ENCODE measurements around the gene APOB. TPM values are rescaled to one million over a fixed set of nuclear protein-coding genes. Genes with fewer than 3 reads are reported as not detected.

Gene APOB
- total RNA-seq, 1 experiment from 2014 or later = 1.5 TPM

DNA sequence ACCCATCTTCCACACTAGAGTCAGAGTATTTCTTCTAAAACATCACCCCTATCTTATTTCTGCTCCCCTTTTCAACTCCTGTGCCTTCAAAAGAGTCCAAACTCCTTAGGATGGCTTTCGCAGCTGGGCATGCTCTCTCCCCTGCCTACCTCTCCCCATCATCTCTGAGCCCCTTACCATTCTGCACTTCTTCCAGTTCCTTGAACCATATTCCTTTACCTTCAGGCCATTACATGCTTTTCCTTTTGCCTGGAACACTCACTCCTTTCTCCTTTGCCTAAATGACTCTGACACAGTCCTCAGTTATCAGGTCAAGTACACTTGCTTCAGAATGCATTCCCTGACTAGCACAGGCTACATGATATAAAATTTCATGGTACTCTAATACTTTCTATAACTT, 22.4 kb downstream of the APOB start (continued):
- TF ChIP-seq ZSCAN18 (CRISPR knock-in tag; IDR thresholded peaks at IDR 0.05) = no peak
- TF ChIP-seq ZNF416 (CRISPR knock-in tag; IDR thresholded peaks at IDR 0.05) = no peak
- no peak for TF ChIP-seq ZNF317 (CRISPR knock-in tag; IDR thresholded peaks at IDR 0.05; ENCODE audit: borderline replicate concordance, low read depth)
- TF ChIP-seq EMX1 (CRISPR knock-in tag; IDR thresholded peaks at IDR 0.05) = no peak
- TF ChIP-seq ZNF138 (CRISPR knock-in tag; conservative IDR thresholded peaks at IDR 0.05) = no peak
- TF ChIP-seq, protein P1, sequence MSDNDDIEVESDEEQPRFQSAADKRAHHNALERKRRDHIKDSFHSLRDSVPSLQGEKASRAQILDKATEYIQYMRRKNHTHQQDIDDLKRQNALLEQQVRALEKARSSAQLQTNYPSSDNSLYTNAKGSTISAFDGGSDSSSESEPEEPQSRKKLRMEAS (CRISPR knock-in tag; IDR thresholded peaks at IDR 0.05) = no peak

- peaks cover 14% of the 10 kb centered on the region for H3K9me3 Mint-ChIP-seq
- no peak overlapping the region for H3K4me3 Mint-ChIP-seq
- peaks cover 3% of the 10 kb centered on the region for H3K36me3 Mint-ChIP-seq
- CTCF ChIA-PET = interaction anchor here (1.1 kb wide), 1 partner anchor 359 kb away, joined by 3 read pairs; no protein-coding TSS in a partner anchor
- TF ChIP-seq, protein P2, sequence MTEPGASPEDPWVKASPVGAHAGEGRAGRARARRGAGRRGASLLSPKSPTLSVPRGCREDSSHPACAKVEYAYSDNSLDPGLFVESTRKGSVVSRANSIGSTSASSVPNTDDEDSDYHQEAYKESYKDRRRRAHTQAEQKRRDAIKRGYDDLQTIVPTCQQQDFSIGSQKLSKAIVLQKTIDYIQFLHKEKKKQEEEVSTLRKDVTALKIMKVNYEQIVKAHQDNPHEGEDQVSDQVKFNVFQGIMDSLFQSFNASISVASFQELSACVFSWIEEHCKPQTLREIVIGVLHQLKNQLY (CRISPR knock-in tag; IDR thresholded peaks at IDR 0.05) = no peak
- peak; percentile 2; the same call in 1 of the 2 replicates for TF ChIP-seq GABPB1 (CRISPR knock-in tag; IDR thresholded peaks at IDR 0.05)
- ATAC-seq = no peak
- no peaks in the 10 kb centered on the region for H3K27me3 Mint-ChIP-seq (ENCODE audit: low read depth)
- H3K4me1 Mint-ChIP-seq = peaks cover 5% of the 10 kb centered on the region
- POLR2A ChIA-PET = no interaction called here
- DNase-seq (ENCODE audit: low spot score) = no peak
- no peak overlapping the region for H3K27ac Mint-ChIP-seq
Measured at GRCh38 chr2:21020668-21021288, 23.1 kb downstream of the APOB start.

DNA sequence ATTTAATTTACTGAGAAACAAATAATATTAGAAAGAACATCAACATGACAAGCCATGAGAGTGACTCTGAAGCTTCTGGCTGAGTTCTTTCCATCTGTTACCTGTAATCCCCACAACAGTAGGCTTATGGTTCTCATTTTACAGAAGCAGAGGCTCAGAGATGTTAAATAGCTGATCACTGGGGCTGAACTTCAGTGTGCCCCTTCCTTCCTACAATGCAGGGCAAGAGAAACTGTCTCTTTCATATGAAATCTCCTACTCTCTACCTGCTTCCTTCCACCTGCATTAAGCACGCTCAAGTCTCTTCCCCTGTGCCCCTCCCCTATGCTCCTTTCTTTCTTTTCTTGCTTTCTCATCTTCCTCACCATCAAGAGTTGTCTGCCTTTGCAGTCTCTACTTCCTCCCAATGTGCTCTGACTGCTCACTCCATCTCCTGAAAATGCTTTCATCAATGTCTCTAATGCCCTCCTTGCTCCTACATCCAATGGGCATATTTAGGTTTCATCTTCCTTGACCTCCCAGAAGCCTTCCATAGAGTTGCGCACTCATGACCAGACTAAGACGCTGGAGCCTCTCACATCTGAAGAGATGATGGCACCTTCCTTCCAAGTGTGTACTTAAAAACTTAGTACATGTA, 23.7 kb downstream of the APOB start:
- no peak overlapping the region for H3K27ac Mint-ChIP-seq
- TF ChIP-seq ZNF512 (CRISPR knock-in tag; IDR thresholded peaks at IDR 0.05; ENCODE audit: borderline replicate concordance) (no peak), ATF1 (CRISPR knock-in tag; IDR thresholded peaks at IDR 0.05) (no peak), ERG (CRISPR knock-in tag; IDR thresholded peaks at IDR 0.05) (no peak), NFE2L1 (CRISPR knock-in tag; IDR thresholded peaks at IDR 0.05) (no peak)
- TF ChIP-seq, protein P1 (CRISPR knock-in tag; IDR thresholded peaks at IDR 0.05) = no peak
- TF ChIP-seq, protein P3, sequence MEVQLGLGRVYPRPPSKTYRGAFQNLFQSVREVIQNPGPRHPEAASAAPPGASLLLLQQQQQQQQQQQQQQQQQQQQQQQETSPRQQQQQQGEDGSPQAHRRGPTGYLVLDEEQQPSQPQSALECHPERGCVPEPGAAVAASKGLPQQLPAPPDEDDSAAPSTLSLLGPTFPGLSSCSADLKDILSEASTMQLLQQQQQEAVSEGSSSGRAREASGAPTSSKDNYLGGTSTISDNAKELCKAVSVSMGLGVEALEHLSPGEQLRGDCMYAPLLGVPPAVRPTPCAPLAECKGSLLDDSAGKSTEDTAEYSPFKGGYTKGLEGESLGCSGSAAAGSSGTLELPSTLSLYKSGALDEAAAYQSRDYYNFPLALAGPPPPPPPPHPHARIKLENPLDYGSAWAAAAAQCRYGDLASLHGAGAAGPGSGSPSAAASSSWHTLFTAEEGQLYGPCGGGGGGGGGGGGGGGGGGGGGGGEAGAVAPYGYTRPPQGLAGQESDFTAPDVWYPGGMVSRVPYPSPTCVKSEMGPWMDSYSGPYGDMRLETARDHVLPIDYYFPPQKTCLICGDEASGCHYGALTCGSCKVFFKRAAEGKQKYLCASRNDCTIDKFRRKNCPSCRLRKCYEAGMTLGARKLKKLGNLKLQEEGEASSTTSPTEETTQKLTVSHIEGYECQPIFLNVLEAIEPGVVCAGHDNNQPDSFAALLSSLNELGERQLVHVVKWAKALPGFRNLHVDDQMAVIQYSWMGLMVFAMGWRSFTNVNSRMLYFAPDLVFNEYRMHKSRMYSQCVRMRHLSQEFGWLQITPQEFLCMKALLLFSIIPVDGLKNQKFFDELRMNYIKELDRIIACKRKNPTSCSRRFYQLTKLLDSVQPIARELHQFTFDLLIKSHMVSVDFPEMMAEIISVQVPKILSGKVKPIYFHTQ (CRISPR knock-in tag; IDR thresholded peaks at IDR 0.05) = no peak
- TF ChIP-seq, protein P4, sequence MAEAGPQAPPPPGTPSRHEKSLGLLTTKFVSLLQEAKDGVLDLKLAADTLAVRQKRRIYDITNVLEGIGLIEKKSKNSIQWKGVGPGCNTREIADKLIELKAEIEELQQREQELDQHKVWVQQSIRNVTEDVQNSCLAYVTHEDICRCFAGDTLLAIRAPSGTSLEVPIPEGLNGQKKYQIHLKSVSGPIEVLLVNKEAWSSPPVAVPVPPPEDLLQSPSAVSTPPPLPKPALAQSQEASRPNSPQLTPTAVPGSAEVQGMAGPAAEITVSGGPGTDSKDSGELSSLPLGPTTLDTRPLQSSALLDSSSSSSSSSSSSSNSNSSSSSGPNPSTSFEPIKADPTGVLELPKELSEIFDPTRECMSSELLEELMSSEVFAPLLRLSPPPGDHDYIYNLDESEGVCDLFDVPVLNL (CRISPR knock-in tag; IDR thresholded peaks at IDR 0.05; ENCODE audit: borderline replicate concordance, low read depth) = no peak
- CTCF ChIA-PET = interaction anchor here (1.1 kb wide), 1 partner anchor 358 kb away, joined by 3 read pairs; no protein-coding TSS in a partner anchor

More for the DNA sequence above, 23.7 kb downstream of the APOB start:
- no peak for DNase-seq (ENCODE audit: low spot score)
- Mint-ChIP-seq H3K36me3 (peaks cover 3% of the 10 kb centered on the region), H3K4me3 (no peak overlapping the region), H3K4me1 (peaks cover 5% of the 10 kb centered on the region), H3K27me3 (ENCODE audit: low read depth) (no peaks in the 10 kb centered on the region), H3K9me3 (peaks cover 14% of the 10 kb centered on the region)
- ATAC-seq = no peak
- POLR2A ChIA-PET = no interaction called here
